Measurements from ENCODE around the gene SETDB1. TPM values are rescaled to one million over a fixed set of nuclear protein-coding genes. Genes with fewer than 3 reads are reported as not detected.

Gene SETDB1
- total RNA-seq, 1 donor from 2014 or later = 79.5 TPM

DNA sequence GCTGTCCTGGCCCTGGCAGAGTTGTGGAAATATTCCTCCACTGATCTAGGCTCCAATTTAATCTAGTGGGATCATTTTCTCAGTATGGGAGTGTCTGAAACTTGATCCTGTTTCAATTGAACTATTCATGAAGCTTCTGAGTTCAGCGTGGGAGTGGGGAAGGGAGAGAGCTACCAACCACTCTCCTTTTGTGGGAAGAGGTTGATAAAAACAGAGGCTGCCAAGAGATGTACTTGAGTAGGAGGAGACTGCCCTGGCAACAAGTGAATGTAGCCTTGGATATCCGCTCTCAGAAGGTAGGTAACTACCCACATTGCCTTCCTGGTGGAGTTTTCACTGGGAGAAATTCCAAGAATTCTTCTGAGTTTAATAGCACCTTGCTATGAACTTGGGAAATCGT, 39.1 kb upstream of the SETDB1 start, which contains the start of gene CTXND2:
TSS of gene CTXND2 (plus strand) at position 119 of the 400 bp plus-strand sequence. CDS start 25,179 bp downstream, outside the sequence.
- no peaks in the 10 kb centered on the region for H3K9me3 Mint-ChIP-seq

DNA sequence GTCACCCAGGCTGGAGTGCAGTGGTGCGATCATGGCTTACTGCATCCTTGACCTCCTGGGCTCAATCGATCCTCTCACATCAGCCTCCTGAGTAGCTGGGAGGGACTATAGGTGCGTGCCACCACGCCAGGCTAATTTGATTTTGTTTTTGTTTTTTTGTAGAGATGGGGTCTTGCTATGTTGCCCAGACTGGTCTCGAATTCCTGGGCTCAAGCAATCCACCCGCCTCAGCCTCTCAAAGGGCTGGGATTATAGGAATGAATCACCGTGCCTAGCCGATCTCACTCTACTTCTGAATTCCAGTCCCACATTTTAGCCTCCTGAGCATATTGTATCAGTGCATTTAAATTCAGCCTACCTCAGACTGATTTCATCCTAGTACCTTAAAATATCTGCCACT, 37.4 kb upstream of the SETDB1 start:
- DNase-seq (ENCODE audit: low spot score) = no peak
- Histone ChIP-seq H3K4me1 (no peaks in the 10 kb centered on the region), H3K9me3 (ENCODE audit: low read depth) (no peaks in the 10 kb centered on the region), H4K20me1 (ENCODE audit: low read depth) (no peaks in the 10 kb centered on the region), H3K9ac (no peak overlapping the region), H3K27me3 (no peaks in the 10 kb centered on the region), H2AFZ (replicated peaks) (no peak overlapping the region), H3K36me3 (no peaks in the 10 kb centered on the region), H3K4me3 (no peak overlapping the region), H3F3A (ENCODE audit: low read depth) (no peaks in the 10 kb centered on the region), H3K27ac (no peak overlapping the region), H3K4me2 (no peak overlapping the region), H3K79me2 (ENCODE audit: low read depth) (no peaks in the 10 kb centered on the region)
- Mint-ChIP-seq H3K27me3 (ENCODE audit: insufficient read depth, low read depth) (peaks cover 4% of the 10 kb centered on the region), H3K27ac (no peak overlapping the region), H3K4me3 (no peak overlapping the region), H3K4me1 (peaks cover 4% of the 10 kb centered on the region), H3K36me3 (no peaks in the 10 kb centered on the region), H3K9me3 (no peaks in the 10 kb centered on the region)
- TF ChIP-seq EZH2phosphoT487 (IDR thresholded peaks at IDR 0.05) = no peak
- TF ChIP-seq EZH2 (IDR thresholded peaks at IDR 0.05) = no peak
- TF ChIP-seq, protein P1, sequence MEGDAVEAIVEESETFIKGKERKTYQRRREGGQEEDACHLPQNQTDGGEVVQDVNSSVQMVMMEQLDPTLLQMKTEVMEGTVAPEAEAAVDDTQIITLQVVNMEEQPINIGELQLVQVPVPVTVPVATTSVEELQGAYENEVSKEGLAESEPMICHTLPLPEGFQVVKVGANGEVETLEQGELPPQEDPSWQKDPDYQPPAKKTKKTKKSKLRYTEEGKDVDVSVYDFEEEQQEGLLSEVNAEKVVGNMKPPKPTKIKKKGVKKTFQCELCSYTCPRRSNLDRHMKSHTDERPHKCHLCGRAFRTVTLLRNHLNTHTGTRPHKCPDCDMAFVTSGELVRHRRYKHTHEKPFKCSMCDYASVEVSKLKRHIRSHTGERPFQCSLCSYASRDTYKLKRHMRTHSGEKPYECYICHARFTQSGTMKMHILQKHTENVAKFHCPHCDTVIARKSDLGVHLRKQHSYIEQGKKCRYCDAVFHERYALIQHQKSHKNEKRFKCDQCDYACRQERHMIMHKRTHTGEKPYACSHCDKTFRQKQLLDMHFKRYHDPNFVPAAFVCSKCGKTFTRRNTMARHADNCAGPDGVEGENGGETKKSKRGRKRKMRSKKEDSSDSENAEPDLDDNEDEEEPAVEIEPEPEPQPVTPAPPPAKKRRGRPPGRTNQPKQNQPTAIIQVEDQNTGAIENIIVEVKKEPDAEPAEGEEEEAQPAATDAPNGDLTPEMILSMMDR (IDR thresholded peaks at IDR 0.05) = no peak

More for the DNA sequence above, 39.1 kb upstream of the SETDB1 start, which contains the start of gene CTXND2:
- Histone ChIP-seq H3K27ac (no peak within 1 kb of the TSS), H3K9me3 (ENCODE audit: low read depth) (no peaks in the 10 kb centered on the region), H3K27me3 (no peaks in the 10 kb centered on the region), H3K4me2 (no peak within 1 kb of the TSS), H2AFZ (replicated peaks) (no peak within 1 kb of the TSS), H3K4me3 (no peak within 1 kb of the TSS), H3F3A (ENCODE audit: low read depth) (no peaks in the 10 kb centered on the region), H3K79me2 (ENCODE audit: low read depth) (no peaks in the 10 kb centered on the region), H3K4me1 (no peaks in the 10 kb centered on the region), H4K20me1 (ENCODE audit: low read depth) (no peaks in the 10 kb centered on the region), H3K9ac (no peak within 1 kb of the TSS), H3K36me3 (no peaks in the 10 kb centered on the region)
- TF ChIP-seq EZH2 (IDR thresholded peaks at IDR 0.05) = no peak
- TF ChIP-seq EZH2phosphoT487 (IDR thresholded peaks at IDR 0.05) = no peak
- TF ChIP-seq, protein P1 (IDR thresholded peaks at IDR 0.05) = no peak
- Mint-ChIP-seq H3K36me3 (no peaks in the 10 kb centered on the region), H3K27me3 (ENCODE audit: insufficient read depth, low read depth) (peaks cover 4% of the 10 kb centered on the region), H3K4me1 (peaks cover 4% of the 10 kb centered on the region), H3K27ac (no peak within 1 kb of the TSS), H3K4me3 (peak within 1 kb of the TSS; percentile 22)
- no peak for DNase-seq (ENCODE audit: low spot score)

DNA sequence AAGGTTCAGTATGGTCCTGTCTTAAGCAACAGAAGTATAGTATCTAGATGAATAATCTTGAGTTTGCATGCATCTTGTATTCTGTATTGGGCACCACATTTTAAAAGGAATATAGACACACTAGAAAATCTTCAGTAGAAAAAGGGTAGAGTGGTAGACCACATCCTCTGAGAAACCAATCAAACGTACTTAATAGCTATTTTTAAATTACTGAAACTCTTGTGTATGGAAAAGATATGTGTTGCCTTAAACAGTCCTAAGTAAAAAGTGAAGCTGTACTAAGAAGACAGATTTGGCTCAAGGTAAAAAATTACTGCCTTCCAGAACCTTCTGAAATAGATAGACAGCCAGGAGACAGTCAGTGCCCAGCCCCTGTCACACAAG, 36.1 kb upstream of the SETDB1 start:
- Histone ChIP-seq H3K27me3 (no peaks in the 10 kb centered on the region), H3K4me2 (no peak overlapping the region), H3K9ac (no peak overlapping the region), H3K27ac (no peak overlapping the region), H2AFZ (replicated peaks) (no peak overlapping the region), H3K4me1 (no peaks in the 10 kb centered on the region), H3K79me2 (ENCODE audit: low read depth) (no peaks in the 10 kb centered on the region), H3F3A (ENCODE audit: low read depth) (no peaks in the 10 kb centered on the region), H3K4me3 (no peak overlapping the region), H4K20me1 (ENCODE audit: low read depth) (no peaks in the 10 kb centered on the region), H3K36me3 (no peaks in the 10 kb centered on the region), H3K9me3 (ENCODE audit: low read depth) (no peaks in the 10 kb centered on the region)
- no peak overlapping the region for H3K4me3 Mint-ChIP-seq
- DNase-seq (ENCODE audit: low spot score) = no peak
- no peaks in the 10 kb centered on the region for H3K9me3 Mint-ChIP-seq
- H3K4me1 Mint-ChIP-seq = peaks cover 4% of the 10 kb centered on the region
- H3K36me3 Mint-ChIP-seq = no peaks in the 10 kb centered on the region
- peaks cover 4% of the 10 kb centered on the region for H3K27me3 Mint-ChIP-seq (ENCODE audit: insufficient read depth, low read depth)
- H3K27ac Mint-ChIP-seq = no peak overlapping the region
- TF ChIP-seq EZH2phosphoT487 (IDR thresholded peaks at IDR 0.05) = no peak
- TF ChIP-seq, protein P1 (IDR thresholded peaks at IDR 0.05) = no peak
- TF ChIP-seq EZH2 (IDR thresholded peaks at IDR 0.05) = no peak

All from neural progenitor cell (in vitro differentiated cells).